Astrocyte (in vitro differentiated cells and primary cell): ENCODE data around the gene KLF11. TPM values are rescaled to one million over a fixed set of nuclear protein-coding genes. Genes with fewer than 3 reads are reported as not detected.
"Not testable (repeated sequence)": the region's sequence is repeated elsewhere in the genome, so short reads cannot be mapped to it uniquely, and the experiment has no call there.

ENCODE experiments used
- DNase-seq: peaks from one replicate; pipeline ENCODE4 v3.0.0-alpha.2; 2010; ENCODE audit warnings: low read depth
- FAIRE-seq: peaks from 2 replicates; lab custom pipeline; 2011; peaks lifted over from hg19 to GRCh38; lab: Jason Lieb, UNC
- H2AFZ ChIP-seq: 2 replicates; pipeline ENCODE4 v1.6.0; 2012; ENCODE audit warnings: low read depth, low read length, inconsistent platforms
- H3K27ac ChIP-seq: 2 replicates; pipeline ENCODE4 v1.5.1; 2011; ENCODE audit warnings: low read depth, low read length, inconsistent platforms
- H3K27me3 ChIP-seq: 2 replicates; pipeline ENCODE4 v1.6.0; 2011; ENCODE audit warnings: low read length, inconsistent platforms; ENCODE audit not compliant: insufficient read depth
- H3K36me3 ChIP-seq: 2 replicates; pipeline ENCODE4 v1.5.1; 2011; ENCODE audit warnings: low read length, inconsistent platforms; ENCODE audit not compliant: insufficient read depth
- H3K4me1 ChIP-seq: 2 replicates; pipeline ENCODE4 v1.5.1; 2011; ENCODE audit warnings: low read length, inconsistent platforms; ENCODE audit not compliant: insufficient read depth
- H3K4me2 ChIP-seq: 2 replicates; pipeline ENCODE4 v1.6.0; 2012; ENCODE audit warnings: low read length, inconsistent platforms
- H3K4me3 ChIP-seq: 2 replicates; pipeline ENCODE4 v1.5.1; 2011; ENCODE audit warnings: low read depth, mild to moderate bottlenecking, low read length, inconsistent platforms; ENCODE audit not compliant: insufficient read depth
- H3K79me2 ChIP-seq: 2 replicates; pipeline ENCODE4 v1.6.0; 2012; ENCODE audit warnings: mild to moderate bottlenecking, low read length, inconsistent platforms; ENCODE audit not compliant: insufficient read depth
- H3K9ac ChIP-seq: 2 replicates; pipeline ENCODE4 v1.6.0; 2012; ENCODE audit warnings: mild to moderate bottlenecking, low read length, inconsistent platforms
- H3K9me3 ChIP-seq: 2 replicates; pipeline ENCODE4 v1.5.1; 2012; ENCODE audit warnings: low read depth, mild to moderate bottlenecking, low read length, inconsistent platforms; ENCODE audit not compliant: insufficient read depth
- H4K20me1 ChIP-seq: 2 replicates; pipeline ENCODE4 v1.6.0; 2012; ENCODE audit warnings: low read length, inconsistent platforms; ENCODE audit not compliant: insufficient read depth
- H3K27ac Mint-ChIP-seq: one replicate; pipeline ENCODE4 v1.8.0; 2021; ENCODE audit warnings: mild to moderate bottlenecking, mixed read lengths; ENCODE audit not compliant: unreplicated experiment
- H3K27me3 Mint-ChIP-seq: one replicate; pipeline ENCODE4 v1.8.0; 2021; ENCODE audit warnings: low read depth, mixed read lengths; ENCODE audit not compliant: unreplicated experiment
- H3K36me3 Mint-ChIP-seq: one replicate; pipeline ENCODE4 v1.8.0; 2021; ENCODE audit warnings: low read depth, mixed read lengths; ENCODE audit not compliant: unreplicated experiment
- H3K4me1 Mint-ChIP-seq: one replicate; pipeline ENCODE4 v1.8.0; 2021; ENCODE audit warnings: low read depth, mixed read lengths; ENCODE audit not compliant: unreplicated experiment
- H3K4me3 Mint-ChIP-seq: one replicate; pipeline ENCODE4 v1.8.0; 2021; ENCODE audit warnings: mild to moderate bottlenecking, moderate library complexity, mixed read lengths; ENCODE audit not compliant: unreplicated experiment
- H3K9me3 Mint-ChIP-seq: one replicate; pipeline ENCODE4 v1.8.0; 2021; ENCODE audit warnings: mild to moderate bottlenecking, mixed read lengths; ENCODE audit not compliant: unreplicated experiment
- CTCF ChIP-seq: IDR thresholded peaks from 2 replicates; pipeline ENCODE4 v1.5.1; 2011; ENCODE audit warnings: low read depth, mild to moderate bottlenecking, inconsistent platforms, low read length, moderate library complexity; ENCODE audit not compliant: insufficient read depth
- EZH2 ChIP-seq: IDR thresholded peaks from 2 replicates; pipeline ENCODE4 v1.6.1; 2012; ENCODE audit warnings: mild to moderate bottlenecking, low read length, inconsistent platforms; ENCODE audit not compliant: insufficient read depth
- total RNA-seq: library from RNA; stranded (reverse); gene quantifications from 2 replicates; pipeline ENCODE4 v1.2.1, GENCODE V29; 2021

KLF11 gene
- total RNA-seq, 1 donor from 2014 or later = 9.8 TPM

GRCh38 chr2:10028988-10029874 is 14.1 kb upstream of the KLF11 start:
- TF ChIP-seq EZH2 (no peak), CTCF (no peak)
- Histone ChIP-seq H3K4me3 (no peak overlapping the region), H3K27me3 (no peaks in the 10 kb centered on the region), H4K20me1 (no peaks in the 10 kb centered on the region), H2AFZ (peak overlapping the region; percentile 73), H3K27ac (no peak overlapping the region), H3K9me3 (no peaks in the 10 kb centered on the region), H3K4me1 (peaks cover 7% of the 10 kb centered on the region), H3K9ac (no peak overlapping the region), H3K79me2 (no peaks in the 10 kb centered on the region), H3K36me3 (no peaks in the 10 kb centered on the region), H3K4me2 (peak overlapping the region; percentile 61)
- no peaks in the 10 kb centered on the region for H3K36me3 Mint-ChIP-seq
- no peak overlapping the region for H3K4me3 Mint-ChIP-seq
- H3K27ac Mint-ChIP-seq = no peak overlapping the region
- H3K27me3 Mint-ChIP-seq = peaks cover 10% of the 10 kb centered on the region
- no peaks in the 10 kb centered on the region for H3K9me3 Mint-ChIP-seq
- no peaks in the 10 kb centered on the region for H3K4me1 Mint-ChIP-seq
- DNase-seq = no peak
- FAIRE-seq = no peak

GRCh38 chr2:10029875-10030223 is 13.5 kb upstream of the KLF11 start:
- Mint-ChIP-seq H3K27me3 (peaks cover 14% of the 10 kb centered on the region), H3K27ac (no peak overlapping the region), H3K4me3 (no peak overlapping the region), H3K36me3 (no peaks in the 10 kb centered on the region), H3K4me1 (no peaks in the 10 kb centered on the region), H3K9me3 (no peaks in the 10 kb centered on the region)
- TF ChIP-seq EZH2 = no peak
- TF ChIP-seq CTCF = no peak
- Histone ChIP-seq H3K9me3 (no peaks in the 10 kb centered on the region), H3K4me3 (no peak overlapping the region), H3K79me2 (no peaks in the 10 kb centered on the region), H3K27ac (no peak overlapping the region), H2AFZ (no peak overlapping the region), H3K27me3 (no peaks in the 10 kb centered on the region), H3K4me1 (peaks cover 7% of the 10 kb centered on the region), H3K4me2 (no peak overlapping the region), H3K36me3 (no peaks in the 10 kb centered on the region), H4K20me1 (no peaks in the 10 kb centered on the region), H3K9ac (no peak overlapping the region)
- FAIRE-seq = no peak
- DNase-seq = no peak

GRCh38 chr2:10030311-10030736 is 13.0 kb upstream of the KLF11 start:
- Histone ChIP-seq H3K79me2 (no peaks in the 10 kb centered on the region), H4K20me1 (no peaks in the 10 kb centered on the region), H3K9me3 (no peaks in the 10 kb centered on the region), H3K27me3 (no peaks in the 10 kb centered on the region), H3K4me2 (no peak overlapping the region), H2AFZ (no peak overlapping the region), H3K9ac (no peak overlapping the region), H3K36me3 (no peaks in the 10 kb centered on the region), H3K4me1 (peaks cover 7% of the 10 kb centered on the region), H3K27ac (no peak overlapping the region), H3K4me3 (no peak overlapping the region)
- H3K4me3 Mint-ChIP-seq = no peak overlapping the region
- H3K4me1 Mint-ChIP-seq = no peaks in the 10 kb centered on the region
- TF ChIP-seq CTCF = no peak
- no peak for TF ChIP-seq EZH2
- no peaks in the 10 kb centered on the region for H3K36me3 Mint-ChIP-seq
- no peak for DNase-seq
- no peak overlapping the region for H3K27ac Mint-ChIP-seq
- peaks cover 14% of the 10 kb centered on the region for H3K27me3 Mint-ChIP-seq
- no peak for FAIRE-seq
- no peaks in the 10 kb centered on the region for H3K9me3 Mint-ChIP-seq

GRCh38 chr2:10030798-10031197 is 12.6 kb upstream of the KLF11 start:
- not testable (repeated sequence) for H3K36me3 Mint-ChIP-seq

More at GRCh38 chr2:10030798-10031197, 12.6 kb upstream of the KLF11 start:
- H3K4me1 Mint-ChIP-seq, H2AFZ ChIP-seq, H3K27ac Mint-ChIP-seq, H3K4me1 ChIP-seq, H3K4me3 Mint-ChIP-seq, FAIRE-seq, H3K9me3 ChIP-seq, H3K27ac ChIP-seq, H3K9me3 Mint-ChIP-seq, DNase-seq, H3K4me3 ChIP-seq, H3K36me3 ChIP-seq, H3K27me3 ChIP-seq, H3K4me2 ChIP-seq, H3K79me2 ChIP-seq, H4K20me1 ChIP-seq, H3K9ac ChIP-seq: not testable (repeated sequence)
- H3K27me3 Mint-ChIP-seq = peaks cover 16% of the 10 kb centered on the region
